Esophagus squamous epithelium (tissue), 4 donors: ENCODE data around the gene MCRIP1.

ENCODE experiments used
- POLR2A ChIP-seq, 4 donors: fragments of 450-650 bp; IDR thresholded peaks; one replicate each; pipeline ENCODE4 v1.6.1; 2017; ENCODE audit warnings: antibody characterized with exemption in 4 of 4, mild to moderate bottlenecking in 4 of 4, moderate library complexity in 3 of 4
- TF ChIP-seq, protein P1 (sequence below), 6 experiments: fragments of 450-650 bp in 4 of 6; fragments of 200-600 bp in 2 of 6; sonication (generic) in 2 of 6; IDR thresholded peaks; one replicate each; pipeline ENCODE4 v1.5.1; 2016 to 2019; ENCODE audit warnings: antibody characterized with exemption in 6 of 6, mild to moderate bottlenecking in 4 of 6, moderate library complexity in 4 of 6

DNA sequence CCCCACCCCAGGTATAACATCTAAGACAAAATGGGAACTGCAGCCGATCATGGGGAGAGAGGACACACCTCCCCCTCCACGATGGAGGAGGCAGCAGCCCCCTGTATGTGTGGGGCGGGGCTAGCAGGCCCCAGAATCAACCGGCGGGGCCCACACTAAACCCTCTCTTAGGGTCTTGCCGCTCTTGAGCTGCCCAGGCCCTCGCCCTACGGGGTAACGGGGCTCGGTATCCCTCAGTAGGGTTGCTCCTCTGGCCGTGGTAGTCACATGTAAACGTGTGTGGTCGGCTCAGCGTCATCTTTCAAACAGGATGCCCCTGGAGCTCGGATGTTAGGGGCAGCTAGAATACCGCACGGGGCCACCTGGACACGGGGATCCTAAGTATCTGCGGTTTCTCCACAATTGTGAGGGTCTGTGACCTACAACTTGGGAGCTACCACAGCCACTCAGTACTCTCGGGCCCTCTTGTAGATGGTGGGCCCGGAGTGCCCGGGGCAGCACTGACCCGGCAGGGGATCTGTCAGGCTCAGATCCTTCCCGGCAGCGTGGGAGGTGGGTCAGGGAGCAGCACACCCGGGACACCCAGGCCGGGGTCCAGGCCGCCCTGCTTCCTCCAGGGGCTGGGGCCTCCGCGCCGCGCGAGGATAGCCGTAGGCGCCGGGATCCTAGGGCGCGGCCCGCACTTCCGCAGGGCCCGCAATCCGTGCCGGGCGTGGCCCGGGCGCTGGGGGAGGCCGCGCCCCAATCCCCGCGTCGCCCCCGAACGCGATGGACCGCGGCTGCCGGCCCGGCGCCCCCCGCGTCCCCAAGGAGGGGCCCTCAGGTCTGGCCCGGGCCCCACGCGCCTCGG lies 37.3 kb upstream of the MCRIP1 start:
- TF ChIP-seq POLR2A (IDR thresholded peaks at IDR 0.05): no peak
- TF ChIP-seq, protein P1, sequence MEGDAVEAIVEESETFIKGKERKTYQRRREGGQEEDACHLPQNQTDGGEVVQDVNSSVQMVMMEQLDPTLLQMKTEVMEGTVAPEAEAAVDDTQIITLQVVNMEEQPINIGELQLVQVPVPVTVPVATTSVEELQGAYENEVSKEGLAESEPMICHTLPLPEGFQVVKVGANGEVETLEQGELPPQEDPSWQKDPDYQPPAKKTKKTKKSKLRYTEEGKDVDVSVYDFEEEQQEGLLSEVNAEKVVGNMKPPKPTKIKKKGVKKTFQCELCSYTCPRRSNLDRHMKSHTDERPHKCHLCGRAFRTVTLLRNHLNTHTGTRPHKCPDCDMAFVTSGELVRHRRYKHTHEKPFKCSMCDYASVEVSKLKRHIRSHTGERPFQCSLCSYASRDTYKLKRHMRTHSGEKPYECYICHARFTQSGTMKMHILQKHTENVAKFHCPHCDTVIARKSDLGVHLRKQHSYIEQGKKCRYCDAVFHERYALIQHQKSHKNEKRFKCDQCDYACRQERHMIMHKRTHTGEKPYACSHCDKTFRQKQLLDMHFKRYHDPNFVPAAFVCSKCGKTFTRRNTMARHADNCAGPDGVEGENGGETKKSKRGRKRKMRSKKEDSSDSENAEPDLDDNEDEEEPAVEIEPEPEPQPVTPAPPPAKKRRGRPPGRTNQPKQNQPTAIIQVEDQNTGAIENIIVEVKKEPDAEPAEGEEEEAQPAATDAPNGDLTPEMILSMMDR (IDR thresholded peaks at IDR 0.05): no peak
